GM23338 (cell line): Measurements from ENCODE around the gene ZNF579. TPM values are rescaled to one million over a fixed set of nuclear protein-coding genes. Genes with fewer than 3 reads are reported as not detected.

ENCODE experiments used
- ATAC-seq: fragments of 200-7000 bp; cut with Tn5 transposase; 3 replicates; pipeline ENCODE4 v1.9.1; 2020
- DNase-seq: peaks from one replicate; pipeline ENCODE4 v3.0.0-alpha.2; 2015; ENCODE audit warnings: low spot score
- H2AFZ ChIP-seq: fragments of 200-600 bp; sonication (generic); 2 replicates; pipeline ENCODE4 v1.8.0; 2016; ENCODE audit warnings: antibody characterized with exemption, mild to moderate bottlenecking, moderate library complexity
- H3F3A ChIP-seq: fragments of 200-600 bp; sonication (generic); replicated peaks from 2 replicates; pipeline ENCODE4 v1.8.0; 2017; ENCODE audit warnings: antibody characterized with exemption, mixed run types, low read depth
- H3K27ac ChIP-seq: fragments of 200-600 bp; sonication (generic); 2 replicates; pipeline ENCODE4 v1.6.1; 2016; ENCODE audit warnings: low read depth
- H3K27me3 ChIP-seq: fragments of 200-600 bp; sonication (generic); 2 replicates; pipeline ENCODE4 v1.8.0; 2016; ENCODE audit warnings: mild to moderate bottlenecking, mixed run types, moderate library complexity; ENCODE audit not compliant: insufficient read depth
- H3K36me3 ChIP-seq: fragments of 200-600 bp; sonication (generic); 2 replicates; pipeline ENCODE4 v1.8.0; 2016; ENCODE audit warnings: mild to moderate bottlenecking; ENCODE audit not compliant: insufficient read depth
- H3K4me1 ChIP-seq: fragments of 200-600 bp; sonication (generic); 2 replicates; pipeline ENCODE4 v1.8.0; 2016; ENCODE audit warnings: mild to moderate bottlenecking, moderate library complexity; ENCODE audit not compliant: insufficient read depth
- H3K4me2 ChIP-seq: fragments of 200-600 bp; sonication (generic); 2 replicates; pipeline ENCODE4 v1.7.1; 2017; ENCODE audit warnings: mixed run types
- H3K4me3 ChIP-seq: fragments of 200-600 bp; sonication (generic); 2 replicates; pipeline ENCODE4 v1.6.1; 2016; ENCODE audit warnings: mixed run types
- H3K79me2 ChIP-seq: fragments of 200-600 bp; sonication (generic); replicated peaks from 2 replicates; pipeline ENCODE4 v1.8.0; 2017; ENCODE audit warnings: mild to moderate bottlenecking; ENCODE audit not compliant: insufficient read depth
- H3K9me2 ChIP-seq: fragments of 200-600 bp; sonication (generic); 2 replicates; pipeline ENCODE4 v1.8.0; 2017; ENCODE audit not compliant: insufficient read depth
- H4K20me1 ChIP-seq: fragments of 200-600 bp; sonication (generic); replicated peaks from 2 replicates; pipeline ENCODE4 v1.8.0; 2017; ENCODE audit warnings: mild to moderate bottlenecking; ENCODE audit not compliant: insufficient read depth
- H3K27ac Mint-ChIP-seq: 2 replicates; pipeline ENCODE4 v1.8.0; 2020; ENCODE audit warnings: inconsistent platforms, mild to moderate bottlenecking, moderate library complexity, mixed read lengths
- H3K27me3 Mint-ChIP-seq: 3 replicates; pipeline ENCODE4 v1.8.0; 2022; ENCODE audit warnings: low read depth, mild to moderate bottlenecking, moderate library complexity, mixed read lengths, inconsistent platforms; ENCODE audit not compliant: insufficient read depth, poor library complexity
- H3K36me3 Mint-ChIP-seq: 3 replicates; pipeline ENCODE4 v1.8.0; 2021; ENCODE audit warnings: low read depth, mild to moderate bottlenecking, inconsistent platforms, moderate library complexity, mixed read lengths
- H3K4me1 Mint-ChIP-seq: 3 replicates; pipeline ENCODE4 v1.8.0; 2020; ENCODE audit warnings: mild to moderate bottlenecking, inconsistent platforms, mixed read lengths
- H3K4me3 Mint-ChIP-seq: 3 replicates; pipeline ENCODE4 v1.8.0; 2021; ENCODE audit warnings: moderate library complexity, mild to moderate bottlenecking, inconsistent platforms, mixed read lengths
- H3K9me3 Mint-ChIP-seq: 3 replicates; pipeline ENCODE4 v1.8.0; 2020; ENCODE audit warnings: moderate library complexity, mild to moderate bottlenecking, inconsistent platforms, mixed read lengths
- CREB1 ChIP-seq: fragments of 250-450 bp; sonication (Bioruptor Pico); IDR thresholded peaks from 2 replicates; pipeline ENCODE4 v1.5.0; 2020; ENCODE audit warnings: low read depth, mild to moderate bottlenecking, moderate library complexity
- EZH2 ChIP-seq: fragments of 200-600 bp; sonication (generic); IDR thresholded peaks from one replicate; pipeline ENCODE4 v1.8.0; 2017; ENCODE audit warnings: antibody characterized with exemption, mild to moderate bottlenecking, low read depth; ENCODE audit not compliant: unreplicated experiment
- EZH2phosphoT487 ChIP-seq: fragments of 200-600 bp; sonication (generic); IDR thresholded peaks from one replicate; pipeline ENCODE4 v1.8.1; 2018; ENCODE audit warnings: antibody characterized with exemption; ENCODE audit not compliant: unreplicated experiment
- JUNB ChIP-seq: IDR thresholded peaks from one replicate; pipeline ENCODE4 v1.6.1; 2016; ENCODE audit warnings: antibody characterized with exemption; ENCODE audit not compliant: unreplicated experiment
- NANOG ChIP-seq: IDR thresholded peaks from 2 replicates; pipeline ENCODE4 v1.6.1; 2016; ENCODE audit warnings: antibody characterized with exemption, borderline replicate concordance
- POLR2AphosphoS5 ChIP-seq: IDR thresholded peaks from 2 replicates; pipeline ENCODE4 v1.6.1; 2016; ENCODE audit warnings: antibody characterized with exemption, low read depth
- STAT1 ChIP-seq: IDR thresholded peaks from one replicate; pipeline ENCODE4 v1.6.1; 2016; ENCODE audit warnings: antibody characterized with exemption; ENCODE audit not compliant: unreplicated experiment
- ZNF114 ChIP-seq: fragments of 250-450 bp; sonication (Bioruptor Pico); IDR thresholded peaks from 2 replicates; pipeline ENCODE4 v1.5.0; 2020; ENCODE audit warnings: mild to moderate bottlenecking, moderate library complexity
- ZNF331 ChIP-seq: fragments of 250-450 bp; sonication (Bioruptor Pico); IDR thresholded peaks from 2 replicates; pipeline ENCODE4 v1.5.0; 2020; ENCODE audit warnings: low read depth, mild to moderate bottlenecking, moderate library complexity
- polyA plus RNA-seq: library from polyadenylated mRNA; unstranded; fragments of >200 nt; fragmentation: Nextera tagmentation; extraction: Ambion mirVana; gene quantifications from 2 replicates; pipeline ENCODE4 v1.2.1, GENCODE V29; 2016
- total RNA-seq: library from RNA; depleted of rRNA; stranded (reverse); fragments of >200 nt; shearing (Covaris generic); gene quantifications from 2 replicates; pipeline ENCODE4 v1.2.3, GENCODE V29; 2014
- TF ChIP-seq, protein P1 (sequence below): IDR thresholded peaks from 2 replicates; pipeline ENCODE4 v1.6.1; 2016; ENCODE audit warnings: antibody characterized with exemption
- TF ChIP-seq, protein P2 (sequence below): fragments of 250-450 bp; sonication (Bioruptor Pico); IDR thresholded peaks from 2 replicates; pipeline ENCODE4 v1.5.0; 2020; ENCODE audit warnings: mild to moderate bottlenecking, moderate library complexity
- TF ChIP-seq, protein P3 (sequence below), 2 experiments: fragments of 200-600 bp in 1 of 2; sonication (generic) in 1 of 2; conservative IDR thresholded peaks; 2 replicates each; pipeline versions ENCODE4 v1.5.1 to v1.6.1; 2016 to 2017; ENCODE audit warnings: antibody characterized with exemption in 2 of 2, low read depth in 2 of 2, mild to moderate bottlenecking in 2 of 2, moderate library complexity in 1 of 2

ZNF579 gene
- total and polyA plus RNA-seq, 2 experiments from 2014 or later: 7.3 to 12.2 TPM

DNA sequence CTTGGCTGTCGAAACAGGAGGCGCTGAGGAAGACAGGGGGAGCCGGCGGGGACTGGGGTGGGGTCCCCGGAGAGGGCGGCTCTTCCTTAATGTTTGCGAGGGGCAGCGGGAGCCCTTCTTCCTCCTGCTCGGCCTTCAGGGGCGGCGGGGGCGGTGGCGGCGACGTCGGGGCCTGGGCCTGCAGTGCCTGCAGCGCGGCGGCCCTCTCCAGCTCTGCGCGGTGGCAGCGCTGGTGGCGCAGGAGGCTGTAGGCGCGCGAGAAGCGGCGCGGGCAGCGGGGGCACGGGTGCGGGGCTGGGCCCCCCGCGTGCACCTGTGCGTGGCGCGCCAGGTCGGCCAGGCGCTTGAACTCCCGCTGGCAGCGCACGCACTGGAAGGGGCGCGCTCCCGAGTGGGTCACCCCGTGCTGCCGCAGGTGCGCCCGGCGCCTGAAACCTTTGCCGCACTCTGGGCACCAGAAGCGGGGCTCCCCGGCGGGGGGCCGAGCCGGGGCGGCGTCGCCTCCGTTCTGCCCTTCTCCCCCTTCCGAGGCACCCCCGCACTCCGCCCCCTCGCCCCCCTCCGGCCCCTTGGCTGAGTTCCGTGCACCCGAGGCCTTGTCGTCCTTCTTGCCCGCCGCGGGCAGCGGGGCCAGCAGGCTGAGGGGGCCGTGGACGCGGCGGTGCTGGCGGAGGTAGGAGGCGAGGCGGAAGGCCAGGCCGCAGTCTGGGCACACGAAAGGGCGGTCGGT lies 2.5 kb downstream of the ZNF579 start:
- Mint-ChIP-seq H3K4me1 (peaks cover 9% of the 10 kb centered on the region), H3K9me3 (no peaks in the 10 kb centered on the region), H3K27ac (no peak overlapping the region), H3K36me3 (peaks cover 25% of the 10 kb centered on the region), H3K4me3 (no peak overlapping the region), H3K27me3 (peaks cover 12% of the 10 kb centered on the region)
- Histone ChIP-seq H3K9me2 (no peaks in the 10 kb centered on the region), H3K4me1 (no peaks in the 10 kb centered on the region), H3K27me3 (no peaks in the 10 kb centered on the region), H3K79me2 (peaks cover 13% of the 10 kb centered on the region; the same call in 1 of the 2 replicates), H3K4me3 (no peak overlapping the region), H3K4me2 (no peak overlapping the region), H3K36me3 (no peaks in the 10 kb centered on the region; the same call in none of the 2 replicates), H2AFZ (no peak overlapping the region), H4K20me1 (no peaks in the 10 kb centered on the region; the same call in 1 of the 2 replicates), H3K27ac (no peak overlapping the region), H3F3A (peaks cover 14% of the 10 kb centered on the region)
- TF ChIP-seq ZNF331: no peak
- no peak for TF ChIP-seq EZH2phosphoT487
- TF ChIP-seq POLR2AphosphoS5: no peak
- TF ChIP-seq JUNB: no peak
- no peak for TF ChIP-seq STAT1
- TF ChIP-seq CREB1 (CRISPR knock-in tag): no peak
- no peak for ATAC-seq
- no peak for DNase-seq

DNA sequence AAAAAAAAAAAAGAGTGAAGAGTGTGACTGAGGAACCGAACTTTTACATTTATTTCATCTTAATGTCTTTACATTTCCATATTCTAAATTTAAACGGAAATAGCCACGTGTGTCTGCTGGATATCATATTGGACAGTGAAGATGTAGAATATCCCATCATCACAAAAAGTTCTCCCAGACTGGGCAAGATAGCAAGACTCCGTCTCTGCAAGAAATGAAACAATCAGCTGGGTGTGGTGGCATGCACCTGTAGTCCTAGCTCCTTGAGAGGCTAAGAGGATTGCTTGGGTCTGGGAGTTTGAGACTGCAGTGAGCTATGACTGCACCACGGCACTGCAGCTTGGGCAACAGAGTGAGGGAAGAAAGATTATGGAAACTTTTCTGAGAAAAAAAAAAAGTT lies 3.9 kb downstream of the ZNF579 start:
- Mint-ChIP-seq H3K36me3 (peaks cover 25% of the 10 kb centered on the region), H3K27ac (no peak overlapping the region), H3K4me3 (no peak overlapping the region; the same call in 2 of the 3 replicates), H3K27me3 (peaks cover 12% of the 10 kb centered on the region), H3K9me3 (no peaks in the 10 kb centered on the region), H3K4me1 (peaks cover 9% of the 10 kb centered on the region)
- Histone ChIP-seq H3K4me2 (no peak overlapping the region), H3K79me2 (peaks cover 13% of the 10 kb centered on the region; the same call in 1 of the 2 replicates), H3F3A (peaks cover 11% of the 10 kb centered on the region), H3K9me2 (no peaks in the 10 kb centered on the region), H3K4me1 (no peaks in the 10 kb centered on the region), H2AFZ (no peak overlapping the region), H3K27me3 (no peaks in the 10 kb centered on the region), H3K36me3 (no peaks in the 10 kb centered on the region; the same call in none of the 2 replicates), H4K20me1 (no peaks in the 10 kb centered on the region; the same call in 1 of the 2 replicates), H3K27ac (no peak overlapping the region), H3K4me3 (no peak overlapping the region)
- ATAC-seq: no peak
- no peak for DNase-seq
- no peak for TF ChIP-seq EZH2
- TF ChIP-seq ZNF114 (CRISPR knock-in tag): no peak
- no peak for TF ChIP-seq POLR2AphosphoS5
- TF ChIP-seq, protein P1, sequence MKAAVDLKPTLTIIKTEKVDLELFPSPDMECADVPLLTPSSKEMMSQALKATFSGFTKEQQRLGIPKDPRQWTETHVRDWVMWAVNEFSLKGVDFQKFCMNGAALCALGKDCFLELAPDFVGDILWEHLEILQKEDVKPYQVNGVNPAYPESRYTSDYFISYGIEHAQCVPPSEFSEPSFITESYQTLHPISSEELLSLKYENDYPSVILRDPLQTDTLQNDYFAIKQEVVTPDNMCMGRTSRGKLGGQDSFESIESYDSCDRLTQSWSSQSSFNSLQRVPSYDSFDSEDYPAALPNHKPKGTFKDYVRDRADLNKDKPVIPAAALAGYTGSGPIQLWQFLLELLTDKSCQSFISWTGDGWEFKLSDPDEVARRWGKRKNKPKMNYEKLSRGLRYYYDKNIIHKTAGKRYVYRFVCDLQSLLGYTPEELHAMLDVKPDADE: no peak
- TF ChIP-seq ZNF331: no peak
- TF ChIP-seq, protein P2, sequence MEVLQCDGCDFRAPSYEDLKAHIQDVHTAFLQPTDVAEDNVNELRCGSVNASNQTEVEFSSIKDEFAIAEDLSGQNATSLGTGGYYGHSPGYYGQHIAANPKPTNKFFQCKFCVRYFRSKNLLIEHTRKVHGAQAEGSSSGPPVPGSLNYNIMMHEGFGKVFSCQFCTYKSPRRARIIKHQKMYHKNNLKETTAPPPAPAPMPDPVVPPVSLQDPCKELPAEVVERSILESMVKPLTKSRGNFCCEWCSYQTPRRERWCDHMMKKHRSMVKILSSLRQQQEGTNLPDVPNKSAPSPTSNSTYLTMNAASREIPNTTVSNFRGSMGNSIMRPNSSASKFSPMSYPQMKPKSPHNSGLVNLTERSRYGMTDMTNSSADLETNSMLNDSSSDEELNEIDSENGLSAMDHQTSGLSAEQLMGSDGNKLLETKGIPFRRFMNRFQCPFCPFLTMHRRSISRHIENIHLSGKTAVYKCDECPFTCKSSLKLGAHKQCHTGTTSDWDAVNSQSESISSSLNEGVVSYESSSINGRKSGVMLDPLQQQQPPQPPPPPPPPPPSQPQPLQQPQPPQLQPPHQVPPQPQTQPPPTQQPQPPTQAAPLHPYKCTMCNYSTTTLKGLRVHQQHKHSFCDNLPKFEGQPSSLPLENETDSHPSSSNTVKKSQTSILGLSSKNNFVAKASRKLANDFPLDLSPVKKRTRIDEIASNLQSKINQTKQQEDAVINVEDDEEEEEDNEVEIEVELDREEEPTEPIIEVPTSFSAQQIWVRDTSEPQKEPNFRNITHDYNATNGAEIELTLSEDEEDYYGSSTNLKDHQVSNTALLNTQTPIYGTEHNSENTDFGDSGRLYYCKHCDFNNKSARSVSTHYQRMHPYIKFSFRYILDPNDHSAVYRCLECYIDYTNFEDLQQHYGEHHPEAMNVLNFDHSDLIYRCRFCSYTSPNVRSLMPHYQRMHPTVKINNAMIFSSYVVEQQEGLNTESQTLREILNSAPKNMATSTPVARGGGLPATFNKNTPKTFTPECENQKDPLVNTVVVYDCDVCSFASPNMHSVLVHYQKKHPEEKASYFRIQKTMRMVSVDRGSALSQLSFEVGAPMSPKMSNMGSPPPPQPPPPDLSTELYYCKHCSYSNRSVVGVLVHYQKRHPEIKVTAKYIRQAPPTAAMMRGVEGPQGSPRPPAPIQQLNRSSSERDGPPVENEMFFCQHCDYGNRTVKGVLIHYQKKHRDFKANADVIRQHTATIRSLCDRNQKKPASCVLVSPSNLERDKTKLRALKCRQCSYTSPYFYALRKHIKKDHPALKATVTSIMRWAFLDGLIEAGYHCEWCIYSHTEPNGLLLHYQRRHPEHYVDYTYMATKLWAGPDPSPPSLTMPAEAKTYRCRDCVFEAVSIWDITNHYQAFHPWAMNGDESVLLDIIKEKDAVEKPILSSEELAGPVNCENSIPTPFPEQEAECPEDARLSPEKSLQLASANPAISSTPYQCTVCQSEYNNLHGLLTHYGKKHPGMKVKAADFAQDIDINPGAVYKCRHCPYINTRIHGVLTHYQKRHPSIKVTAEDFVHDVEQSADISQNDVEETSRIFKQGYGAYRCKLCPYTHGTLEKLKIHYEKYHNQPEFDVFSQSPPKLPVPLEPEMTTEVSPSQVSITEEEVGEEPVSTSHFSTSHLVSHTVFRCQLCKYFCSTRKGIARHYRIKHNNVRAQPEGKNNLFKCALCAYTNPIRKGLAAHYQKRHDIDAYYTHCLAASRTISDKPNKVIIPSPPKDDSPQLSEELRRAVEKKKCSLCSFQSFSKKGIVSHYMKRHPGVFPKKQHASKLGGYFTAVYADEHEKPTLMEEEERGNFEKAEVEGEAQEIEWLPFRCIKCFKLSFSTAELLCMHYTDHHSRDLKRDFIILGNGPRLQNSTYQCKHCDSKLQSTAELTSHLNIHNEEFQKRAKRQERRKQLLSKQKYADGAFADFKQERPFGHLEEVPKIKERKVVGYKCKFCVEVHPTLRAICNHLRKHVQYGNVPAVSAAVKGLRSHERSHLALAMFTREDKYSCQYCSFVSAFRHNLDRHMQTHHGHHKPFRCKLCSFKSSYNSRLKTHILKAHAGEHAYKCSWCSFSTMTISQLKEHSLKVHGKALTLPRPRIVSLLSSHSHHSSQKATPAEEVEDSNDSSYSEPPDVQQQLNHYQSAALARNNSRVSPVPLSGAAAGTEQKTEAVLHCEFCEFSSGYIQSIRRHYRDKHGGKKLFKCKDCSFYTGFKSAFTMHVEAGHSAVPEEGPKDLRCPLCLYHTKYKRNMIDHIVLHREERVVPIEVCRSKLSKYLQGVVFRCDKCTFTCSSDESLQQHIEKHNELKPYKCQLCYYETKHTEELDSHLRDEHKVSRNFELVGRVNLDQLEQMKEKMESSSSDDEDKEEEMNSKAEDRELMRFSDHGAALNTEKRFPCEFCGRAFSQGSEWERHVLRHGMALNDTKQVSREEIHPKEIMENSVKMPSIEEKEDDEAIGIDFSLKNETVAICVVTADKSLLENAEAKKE (CRISPR knock-in tag): no peak
- TF ChIP-seq, protein P3, sequence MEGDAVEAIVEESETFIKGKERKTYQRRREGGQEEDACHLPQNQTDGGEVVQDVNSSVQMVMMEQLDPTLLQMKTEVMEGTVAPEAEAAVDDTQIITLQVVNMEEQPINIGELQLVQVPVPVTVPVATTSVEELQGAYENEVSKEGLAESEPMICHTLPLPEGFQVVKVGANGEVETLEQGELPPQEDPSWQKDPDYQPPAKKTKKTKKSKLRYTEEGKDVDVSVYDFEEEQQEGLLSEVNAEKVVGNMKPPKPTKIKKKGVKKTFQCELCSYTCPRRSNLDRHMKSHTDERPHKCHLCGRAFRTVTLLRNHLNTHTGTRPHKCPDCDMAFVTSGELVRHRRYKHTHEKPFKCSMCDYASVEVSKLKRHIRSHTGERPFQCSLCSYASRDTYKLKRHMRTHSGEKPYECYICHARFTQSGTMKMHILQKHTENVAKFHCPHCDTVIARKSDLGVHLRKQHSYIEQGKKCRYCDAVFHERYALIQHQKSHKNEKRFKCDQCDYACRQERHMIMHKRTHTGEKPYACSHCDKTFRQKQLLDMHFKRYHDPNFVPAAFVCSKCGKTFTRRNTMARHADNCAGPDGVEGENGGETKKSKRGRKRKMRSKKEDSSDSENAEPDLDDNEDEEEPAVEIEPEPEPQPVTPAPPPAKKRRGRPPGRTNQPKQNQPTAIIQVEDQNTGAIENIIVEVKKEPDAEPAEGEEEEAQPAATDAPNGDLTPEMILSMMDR (conservative IDR thresholded peaks at IDR 0.05; ENCODE audit: low read depth in 2 of 2): no peak
- no peak for TF ChIP-seq CREB1 (CRISPR knock-in tag)
- TF ChIP-seq NANOG: no peak
- no peak for TF ChIP-seq EZH2phosphoT487
